Liver (tissue), 9 donors: ENCODE results near the gene NOL4L. TPM values are rescaled to one million over a fixed set of nuclear protein-coding genes. Genes with fewer than 3 reads are reported as not detected.

Source experiments
- DNase-seq: peaks from one replicate; pipeline ENCODE4 v3.0.0-alpha.2; 2017; ENCODE audit warnings: low spot score
- H3K27ac ChIP-seq, 2 donors: one replicate each; pipeline ENCODE4 v1.7.0; 2013; ENCODE audit warnings: inconsistent platforms in 2 of 2, low read length in 2 of 2, control low read depth in 1 of 2, low read depth in 1 of 2, mild to moderate bottlenecking in 1 of 2
- H3K27me3 ChIP-seq, 4 donors: one replicate each; pipeline versions ENCODE4 v1.6.1 to v1.7.0; 2013; ENCODE audit warnings: low read length in 3 of 4, inconsistent platforms in 1 of 4, mild to moderate bottlenecking in 1 of 4, moderate library complexity in 1 of 4; ENCODE audit not compliant: control insufficient read depth in 4 of 4, insufficient read depth in 4 of 4
- H3K36me3 ChIP-seq, 4 donors: one replicate each; pipeline versions ENCODE4 v1.6.1 to v1.7.0; 2013; ENCODE audit warnings: low read length in 3 of 4, mild to moderate bottlenecking in 3 of 4, low read depth in 1 of 4, moderate library complexity in 1 of 4; ENCODE audit not compliant: control insufficient read depth in 4 of 4, insufficient read depth in 3 of 4
- H3K4me1 ChIP-seq, 4 donors: one replicate each; pipeline versions ENCODE4 v1.6.1 to v1.7.0; 2013; ENCODE audit warnings: low read length in 3 of 4, mild to moderate bottlenecking in 3 of 4, moderate library complexity in 1 of 4; ENCODE audit not compliant: control insufficient read depth in 4 of 4, insufficient read depth in 4 of 4
- H3K4me3 ChIP-seq, 3 donors: one replicate each; pipeline versions ENCODE4 v1.6.1 to v1.7.0; 2013; ENCODE audit warnings: low read length in 3 of 3, control low read depth in 1 of 3, low read depth in 1 of 3, mild to moderate bottlenecking in 1 of 3
- H3K9ac ChIP-seq, 2 donors: one replicate each; pipeline ENCODE4 v1.7.0; 2013; ENCODE audit warnings: low read length in 2 of 2, mild to moderate bottlenecking in 2 of 2, moderate library complexity in 2 of 2, control low read depth in 1 of 2, low read depth in 1 of 2
- H3K9me3 ChIP-seq, 4 donors: one replicate each; pipeline versions ENCODE4 v1.6.1 to v1.7.0; 2013; ENCODE audit warnings: low read length in 3 of 4; ENCODE audit not compliant: control insufficient read depth in 4 of 4
- ATF3 ChIP-seq: IDR thresholded peaks from 2 replicates; pipeline ENCODE4 v1.6.1; 2016; ENCODE audit warnings: antibody characterized with exemption
- CTCF ChIP-seq: fragments of 150-350 bp; IDR thresholded peaks from 2 replicates; pipeline ENCODE4 v1.5.1; 2017; ENCODE audit warnings: improper control_type of control experiment, low read depth, low read length; ENCODE audit not compliant: missing input control
- EGR1 ChIP-seq, 2 donors: IDR thresholded peaks; 2 replicates each; pipeline ENCODE4 v1.6.1; 2016 to 2018; ENCODE audit warnings: antibody characterized with exemption in 2 of 2, low read depth in 2 of 2
- FOXA1 ChIP-seq: IDR thresholded peaks from 2 replicates; pipeline ENCODE4 v1.6.1; 2016; ENCODE audit warnings: antibody characterized with exemption
- FOXA2 ChIP-seq: IDR thresholded peaks from 2 replicates; pipeline ENCODE4 v1.6.1; 2016; ENCODE audit warnings: antibody characterized with exemption
- GABPA ChIP-seq, 2 donors: IDR thresholded peaks in 1 of 2; conservative IDR thresholded peaks in 1 of 2; 2 replicates each; pipeline ENCODE4 v1.6.1; 2016; ENCODE audit warnings: antibody characterized with exemption in 2 of 2, mild to moderate bottlenecking in 1 of 2, moderate library complexity in 1 of 2
- HNF4A ChIP-seq, 2 donors: conservative IDR thresholded peaks; 2 replicates each; pipeline ENCODE4 v1.6.1; 2016; ENCODE audit warnings: antibody characterized with exemption in 2 of 2, mild to moderate bottlenecking in 2 of 2
- HNF4G ChIP-seq: IDR thresholded peaks from 2 replicates; pipeline ENCODE4 v1.6.1; 2016; ENCODE audit warnings: antibody characterized with exemption
- JUND ChIP-seq, 2 donors: IDR thresholded peaks; 2 replicates each; pipeline ENCODE4 v1.6.1; 2016; ENCODE audit warnings: antibody characterized with exemption in 2 of 2
- MAX ChIP-seq: IDR thresholded peaks from 2 replicates; pipeline ENCODE4 v1.6.1; 2016; ENCODE audit warnings: antibody characterized with exemption
- NR2F2 ChIP-seq: IDR thresholded peaks from 2 replicates; pipeline ENCODE4 v1.6.1; 2016; ENCODE audit warnings: antibody characterized with exemption
- RAD21 ChIP-seq, 2 donors: IDR thresholded peaks; 2 replicates each; pipeline ENCODE4 v1.6.1; 2016; ENCODE audit warnings: antibody characterized with exemption in 2 of 2, mild to moderate bottlenecking in 2 of 2
- REST ChIP-seq: IDR thresholded peaks from 2 replicates; pipeline ENCODE4 v1.6.1; 2016; ENCODE audit warnings: antibody characterized with exemption, mild to moderate bottlenecking
- RXRA ChIP-seq, 2 donors: IDR thresholded peaks; 2 replicates each; pipeline ENCODE4 v1.6.1; 2017 to 2018; ENCODE audit warnings: antibody characterized with exemption in 2 of 2, mild to moderate bottlenecking in 1 of 2
- SP1 ChIP-seq: IDR thresholded peaks from 2 replicates; pipeline ENCODE4 v1.6.1; 2018; ENCODE audit warnings: antibody characterized with exemption, mild to moderate bottlenecking
- TAF1 ChIP-seq: conservative IDR thresholded peaks from 2 replicates; pipeline ENCODE4 v1.6.1; 2016; ENCODE audit warnings: antibody characterized with exemption, mild to moderate bottlenecking
- YY1 ChIP-seq: IDR thresholded peaks from 2 replicates; pipeline ENCODE4 v1.6.1; 2016; ENCODE audit warnings: antibody characterized with exemption, mild to moderate bottlenecking
- ZBTB33 ChIP-seq: IDR thresholded peaks from 2 replicates; pipeline ENCODE4 v1.6.1; 2016; ENCODE audit warnings: antibody characterized with exemption
- WGBS: extraction: QIAGEN DNeasy Blood & Tissue Kit; methylation state at CpG from one replicate; pipeline ENCODE4 v1.1.7; 2013; 5-methylcytosine and 5-hydroxymethylcytosine counted together
- polyA plus RNA-seq, 2 donors: library from polyadenylated mRNA; stranded (reverse) in 1 of 2; unstranded in 1 of 2; fragments of 200-250 nt in 1 of 2; fragments of >200 nt in 1 of 2; fragmentation: Nextera tagmentation in 1 of 2; extraction: Ambion mirVana in 1 of 2; gene quantifications; one replicate each; pipeline versions ENCODE4 v1.2.1 to v1.2.3, GENCODE V29; 2013 to 2015
- total RNA-seq, 2 donors: library from RNA; depleted of rRNA; stranded (reverse); fragments of >200 nt; gene quantifications; one replicate each; pipeline ENCODE4 v1.2.3, GENCODE V29; 2014
- donor health status: healthy.
- donor health status: healthy.
- donor health status: healthy.
- donor health status: healthy.
- donor health status: healthy.

The NOL4L gene
- total and polyA plus RNA-seq, 4 donors, result 2.2 to 6.8 (median 4.3) TPM

- 82% methylated on average over 6 of the region's 6 CpGs for WGBS
- Histone ChIP-seq H3K27me3 (no peaks in the 10 kb centered on the region), H3K27ac (no peak overlapping the region), H3K36me3 (no peaks in the 10 kb centered on the region), H3K9ac (no peak overlapping the region), H3K9me3 (no peaks in the 10 kb centered on the region), H3K4me3 (no peak overlapping the region), H3K4me1 (no peaks in the 10 kb centered on the region)
- TF ChIP-seq YY1 (no peak), FOXA1 (no peak), TAF1 (no peak), MAX (no peak), RXRA (IDR thresholded peaks at IDR 0.05) (no peak), ZBTB33 (no peak), JUND (IDR thresholded peaks at IDR 0.05) (no peak), CTCF (no peak), RAD21 (IDR thresholded peaks at IDR 0.05) (no peak), ATF3 (no peak), GABPA (IDR thresholded peaks at IDR 0.05 in 1 of 2, conservative IDR thresholded peaks at IDR 0.05 in 1 of 2) (no peak), HNF4A (conservative IDR thresholded peaks at IDR 0.05) (no peak), EGR1 (IDR thresholded peaks at IDR 0.05; ENCODE audit: low read depth in 2 of 2) (no peak), HNF4G (no peak), NR2F2 (no peak), SP1 (no peak), REST (no peak), FOXA2 (no peak)
- no peak for DNase-seq
Measured at GRCh38 chr20:32599783-32600340, 14.7 kb upstream of the NOL4L start.
